Subcutaneous abdominal adipose tissue (tissue), 5 donors: ENCODE measurements around the gene GEMIN7.
A peak's percentile ranks its signal among the peaks of the same experiment; 100 is the strongest.

Source experiments
- H3K27ac ChIP-seq: one replicate; pipeline ENCODE4 v1.7.0; 2013; ENCODE audit warnings: low read depth, mild to moderate bottlenecking, inconsistent platforms, low read length, moderate library complexity
- H3K27me3 ChIP-seq, 5 donors: one replicate each; pipeline ENCODE4 v1.7.0; 2013; ENCODE audit warnings: low read length in 5 of 5, inconsistent platforms in 1 of 5; ENCODE audit not compliant: control insufficient read depth in 5 of 5, insufficient read depth in 4 of 5
- H3K36me3 ChIP-seq, 5 donors: one replicate each; pipeline ENCODE4 v1.7.0; 2013; ENCODE audit warnings: low read length in 5 of 5; ENCODE audit not compliant: control insufficient read depth in 5 of 5, insufficient read depth in 5 of 5
- H3K4me1 ChIP-seq, 5 donors: one replicate each; pipeline ENCODE4 v1.7.0; 2013; ENCODE audit warnings: low read length in 5 of 5, mild to moderate bottlenecking in 3 of 5, moderate library complexity in 1 of 5; ENCODE audit not compliant: control insufficient read depth in 5 of 5, insufficient read depth in 5 of 5
- H3K4me3 ChIP-seq, 5 donors: one replicate each; pipeline ENCODE4 v1.7.0; 2013; ENCODE audit warnings: low read length in 5 of 5, low read depth in 1 of 5
- H3K9ac ChIP-seq, 5 donors: one replicate each; pipeline ENCODE4 v1.7.0; 2013; ENCODE audit warnings: low read length in 5 of 5, mild to moderate bottlenecking in 4 of 5, moderate library complexity in 3 of 5
- H3K9me3 ChIP-seq, 5 donors: one replicate each; pipeline ENCODE4 v1.7.0; 2013; ENCODE audit warnings: low read length in 5 of 5; ENCODE audit not compliant: control insufficient read depth in 5 of 5
- donor health status: healthy.
- donor health status: healthy.
- donor health status: healthy.
- donor health status: healthy.
- donor health status: healthy.

GEMIN7 gene

DNA sequence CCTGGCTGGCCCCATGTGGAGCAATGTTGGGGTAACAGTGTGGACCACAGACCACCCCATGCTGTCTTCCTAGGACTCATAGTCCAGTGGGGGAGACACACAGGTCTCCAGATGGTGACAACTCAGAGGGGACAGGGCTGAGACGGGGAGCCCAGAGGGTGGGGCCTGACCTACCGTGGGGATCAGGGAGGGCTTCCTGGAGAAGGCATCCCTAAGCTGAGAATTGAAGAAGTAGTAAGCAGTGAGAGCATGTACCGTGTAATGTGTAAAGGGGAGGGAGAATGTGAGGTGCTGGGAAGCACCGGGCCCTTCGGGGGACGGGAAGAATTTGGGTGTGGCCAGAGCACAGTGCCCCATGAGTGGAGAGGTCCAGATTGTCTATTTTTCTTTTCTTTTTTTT is 45.0 kb downstream of the GEMIN7 start:
- no peak overlapping the region for H3K27ac ChIP-seq

DNA sequence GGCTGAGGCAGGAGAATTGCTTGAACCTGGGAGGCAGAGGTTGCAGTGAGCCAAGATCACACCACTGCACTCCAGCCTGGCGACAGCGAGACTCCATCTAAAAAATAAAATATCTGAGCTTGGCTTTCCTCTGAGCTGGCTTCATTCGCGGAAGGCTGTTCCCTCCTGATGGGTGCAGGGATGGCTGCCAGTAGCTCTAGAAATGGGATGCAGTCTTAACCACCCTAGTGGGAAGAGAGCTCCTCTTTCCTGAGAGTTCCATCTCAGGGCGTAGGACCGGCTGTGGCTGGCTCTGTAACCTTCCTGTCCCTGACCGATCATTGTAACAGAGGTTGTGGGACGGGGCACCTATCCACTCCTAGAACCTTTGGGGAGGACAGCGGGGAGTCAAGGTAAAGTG is 46.3 kb downstream of the GEMIN7 start:
- H3K36me3 ChIP-seq: peaks cover 0 to 5% (median 3%) of the 10 kb centered on the region in 5 donors
- H3K27me3 ChIP-seq: no peaks in the 10 kb centered on the region
- H3K9ac ChIP-seq: no peak overlapping the region
- H3K4me3 ChIP-seq: no peak overlapping the region
- no peak overlapping the region for H3K27ac ChIP-seq
- no peaks in the 10 kb centered on the region for H3K9me3 ChIP-seq
- peaks cover 0 to 12% (median 6%) of the 10 kb centered on the region in 5 donors for H3K4me1 ChIP-seq

More for the DNA sequence above, 45.0 kb downstream of the GEMIN7 start:
- Histone ChIP-seq H3K27me3 (no peaks in the 10 kb centered on the region), H3K9me3 (no peaks in the 10 kb centered on the region), H3K4me1 (peaks cover 0 to 12% (median 6%) of the 10 kb centered on the region in 5 donors), H3K36me3 (peaks cover 0 to 4% (median 3%) of the 10 kb centered on the region in 5 donors), H3K9ac (no peak overlapping the region), H3K4me3 (no peak overlapping the region)

DNA sequence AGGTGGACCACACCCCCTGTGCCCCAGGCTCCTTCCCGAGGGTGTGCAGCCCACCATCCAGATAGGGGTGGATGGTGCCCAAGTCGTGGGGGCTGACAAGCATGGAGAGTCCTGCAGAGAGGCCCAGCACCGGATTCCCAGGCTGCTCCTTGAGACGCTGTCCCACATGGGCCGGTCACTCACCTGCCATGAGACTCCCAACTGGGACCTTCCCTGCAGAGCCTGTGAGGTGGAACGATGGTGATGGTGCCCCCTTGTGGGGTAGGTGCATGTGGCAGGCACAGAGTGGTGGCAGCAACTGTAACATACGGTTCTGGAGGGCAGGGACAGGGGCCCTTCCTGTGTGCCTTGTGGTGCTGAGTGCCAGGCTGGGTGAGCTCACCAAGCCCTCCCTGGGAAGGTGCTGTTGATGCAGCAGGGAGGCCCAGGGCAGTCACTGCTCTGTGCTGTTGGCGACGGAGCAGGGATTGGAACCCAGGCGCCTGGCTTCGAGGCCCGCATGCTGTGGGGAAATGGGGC is 47.0 kb downstream of the GEMIN7 start:
- Histone ChIP-seq H3K9me3 (no peaks in the 10 kb centered on the region), H3K27ac (no peak overlapping the region), H3K4me3 (no peak overlapping the region), H3K36me3 (peaks cover 0 to 5% (median 3%) of the 10 kb centered on the region in 5 donors), H3K4me1 (peaks cover 0 to 12% (median 6%) of the 10 kb centered on the region in 5 donors), H3K27me3 (no peaks in the 10 kb centered on the region), H3K9ac (no peak overlapping the region)

DNA sequence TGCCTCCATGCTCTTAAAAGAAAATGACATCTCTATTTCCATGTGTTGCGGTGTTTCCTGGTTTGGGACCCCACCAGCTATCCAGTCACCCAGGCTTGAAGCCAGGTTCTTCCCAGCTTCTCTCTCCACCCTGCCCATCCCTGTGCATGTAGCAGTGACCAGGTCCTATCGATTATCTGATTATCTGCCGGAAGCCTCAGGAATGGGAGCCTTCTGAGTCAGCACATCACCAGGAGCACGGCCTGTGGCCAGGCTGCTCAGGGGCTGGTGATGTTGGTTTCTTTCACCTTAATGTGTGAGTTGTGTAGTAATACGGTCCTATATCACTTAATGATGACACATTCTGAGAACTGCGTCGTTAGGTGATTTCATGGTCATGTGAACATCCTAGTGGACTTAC is 47.6 kb downstream of the GEMIN7 start:
- Histone ChIP-seq H3K27me3 (no peaks in the 10 kb centered on the region), H3K9me3 (no peaks in the 10 kb centered on the region), H3K4me3 (no peak overlapping the region), H3K36me3 (peaks cover 0 to 5% (median 3%) of the 10 kb centered on the region in 5 donors), H3K27ac (no peak overlapping the region), H3K4me1 (peaks cover 0 to 12% (median 6%) of the 10 kb centered on the region in 5 donors), H3K9ac (peak overlapping the region in 1 of 5 donors; percentile 23)

DNA sequence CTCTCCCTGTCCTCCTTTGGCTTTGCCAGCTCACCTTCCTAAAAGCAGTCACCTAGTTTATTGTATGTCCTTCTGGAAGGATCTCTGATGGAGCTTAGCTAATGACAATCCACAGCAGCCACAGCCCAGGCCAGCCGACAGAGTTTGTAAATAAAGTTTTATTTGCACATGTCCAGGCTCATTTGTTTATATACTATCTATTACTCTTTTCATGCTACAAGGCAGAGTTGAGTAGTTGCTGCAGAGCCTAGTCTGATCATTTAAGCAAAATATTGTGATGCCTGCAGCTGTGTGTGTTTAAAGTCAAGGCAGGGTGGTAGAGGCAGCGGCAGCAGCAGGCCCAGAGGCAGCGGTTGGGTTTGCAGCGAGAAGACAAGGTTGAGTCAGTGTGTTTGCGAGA is 49.1 kb downstream of the GEMIN7 start:
- Histone ChIP-seq H3K9me3 (no peaks in the 10 kb centered on the region), H3K4me3 (no peak overlapping the region), H3K9ac (no peak overlapping the region), H3K27me3 (no peaks in the 10 kb centered on the region), H3K27ac (no peak overlapping the region), H3K4me1 (peaks cover 0 to 12% (median 6%) of the 10 kb centered on the region in 5 donors), H3K36me3 (peaks cover 0 to 5% (median 3%) of the 10 kb centered on the region in 5 donors)

DNA sequence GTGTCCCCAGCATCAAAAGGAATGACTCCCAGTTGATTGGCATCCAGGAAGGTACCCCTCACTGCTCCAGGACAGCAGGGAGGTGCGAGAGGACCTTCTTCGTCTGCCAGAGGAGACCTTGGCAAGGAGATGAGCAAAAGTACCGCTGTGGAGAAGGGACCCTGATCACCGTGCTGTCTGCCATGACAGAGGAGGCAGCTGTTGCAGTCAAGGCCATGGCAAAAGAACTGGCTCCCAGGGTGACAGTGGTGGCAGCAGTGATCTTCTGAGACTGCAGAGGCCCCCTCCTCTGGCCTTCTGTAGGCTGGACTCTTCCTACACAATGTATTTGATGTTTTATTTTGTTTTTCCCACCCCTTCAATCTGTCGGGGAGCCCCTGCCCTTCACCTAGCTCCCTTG is 49.7 kb downstream of the GEMIN7 start:
- Histone ChIP-seq H3K9me3 (no peaks in the 10 kb centered on the region), H3K27me3 (no peaks in the 10 kb centered on the region), H3K9ac (no peak overlapping the region), H3K4me1 (peaks cover 0 to 6% (median under 1%) of the 10 kb centered on the region in 5 donors), H3K27ac (no peak overlapping the region), H3K36me3 (peaks cover 0 to 5% (median 3%) of the 10 kb centered on the region in 5 donors), H3K4me3 (no peak overlapping the region)

DNA sequence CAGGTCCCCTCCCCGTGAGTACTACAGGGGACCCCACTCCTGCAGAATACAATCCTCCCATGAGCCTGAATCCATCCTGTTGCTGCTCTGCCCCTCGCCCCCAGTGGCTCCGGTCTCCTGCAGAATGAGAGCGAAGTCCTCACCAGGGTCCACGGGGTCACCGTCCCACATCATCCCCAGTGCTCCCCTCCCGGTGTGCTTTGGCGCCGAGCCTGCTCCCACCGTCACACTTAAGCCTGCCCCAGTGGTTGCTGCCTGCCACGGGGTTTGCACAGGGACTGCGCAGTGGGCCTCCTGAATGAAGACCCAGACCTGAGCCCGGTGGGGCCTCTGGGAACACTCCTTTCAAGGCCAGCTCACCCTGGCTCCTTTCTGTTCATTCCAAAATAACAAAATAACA is 51.2 kb downstream of the GEMIN7 start:
- no peak overlapping the region for H3K9ac ChIP-seq
- H3K36me3 ChIP-seq: peaks cover 0 to 5% (median 2%) of the 10 kb centered on the region in 5 donors
- no peak overlapping the region for H3K27ac ChIP-seq
- no peaks in the 10 kb centered on the region for H3K9me3 ChIP-seq
- H3K4me1 ChIP-seq: peaks cover 0 to 5% (median 0%) of the 10 kb centered on the region in 5 donors
- H3K4me3 ChIP-seq: no peak overlapping the region
- no peaks in the 10 kb centered on the region for H3K27me3 ChIP-seq

DNA sequence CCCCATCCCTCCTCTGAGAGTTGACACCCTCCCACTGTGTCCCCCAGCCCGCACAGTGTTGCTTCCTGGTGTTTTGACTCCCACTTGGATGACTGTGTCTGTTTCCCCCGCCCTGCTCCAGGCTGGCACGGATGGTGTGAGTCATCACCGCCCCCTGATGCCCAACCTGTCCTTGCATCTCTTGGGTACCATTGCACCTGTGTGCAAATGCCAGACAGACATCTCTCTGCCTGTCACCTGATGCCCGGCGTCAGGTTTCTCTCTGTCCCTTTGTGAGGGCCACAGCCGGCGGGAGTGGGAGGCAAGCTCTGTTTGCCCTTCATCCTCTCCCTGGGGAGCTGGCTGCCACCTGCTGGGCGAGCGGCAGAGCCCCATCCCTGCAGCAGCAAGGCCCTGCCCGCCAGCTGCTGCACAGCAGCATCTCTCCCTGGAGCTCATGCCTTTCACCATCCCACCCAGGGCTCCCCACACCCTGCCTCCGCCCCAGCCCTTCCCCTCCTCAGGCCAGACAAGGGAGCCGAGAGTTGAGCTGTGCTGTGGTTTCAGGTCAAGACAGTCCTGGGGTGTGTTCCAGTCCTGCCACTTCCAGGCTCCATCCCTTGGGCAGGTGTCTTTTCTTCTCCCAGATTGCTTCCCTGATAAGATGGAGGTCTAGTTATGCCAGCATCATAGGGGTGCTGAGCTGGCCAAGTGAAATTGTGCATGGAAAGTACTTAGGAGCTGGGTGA is 52.0 kb downstream of the GEMIN7 start:
- H3K9me3 ChIP-seq: no peaks in the 10 kb centered on the region
- H3K27ac ChIP-seq: no peak overlapping the region
- H3K4me3 ChIP-seq: no peak overlapping the region
- H3K9ac ChIP-seq: no peak overlapping the region
- peaks cover 0 to 5% (median 2%) of the 10 kb centered on the region in 5 donors for H3K36me3 ChIP-seq
- no peaks in the 10 kb centered on the region for H3K27me3 ChIP-seq
- H3K4me1 ChIP-seq: peaks cover 0 to 1% (median 0%) of the 10 kb centered on the region in 5 donors

DNA sequence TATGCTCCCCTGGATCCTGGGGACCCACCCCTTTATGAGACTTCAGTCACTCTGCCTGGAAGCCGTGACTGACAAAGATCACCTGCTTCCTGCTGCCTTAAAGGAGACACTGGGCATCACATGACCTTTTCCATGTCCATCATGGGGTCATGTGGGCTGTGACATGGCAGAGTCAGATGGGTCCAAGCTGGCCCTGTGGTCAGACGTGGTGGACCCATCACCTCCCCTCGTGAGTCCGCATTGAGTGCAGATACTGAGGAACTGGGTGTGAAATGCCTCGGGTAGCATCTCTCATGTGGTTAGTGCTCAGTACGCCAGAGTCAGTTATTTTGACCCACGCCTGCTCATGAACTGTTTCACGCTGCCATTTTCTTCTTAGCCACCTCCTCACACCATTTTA is 54.6 kb downstream of the GEMIN7 start:
- Histone ChIP-seq H3K9me3 (no peaks in the 10 kb centered on the region), H3K4me3 (no peak overlapping the region), H3K27me3 (no peaks in the 10 kb centered on the region), H3K27ac (no peak overlapping the region), H3K9ac (no peak overlapping the region), H3K4me1 (peaks cover 0 to 12% (median 8%) of the 10 kb centered on the region in 5 donors), H3K36me3 (peaks cover 0 to 5% (median 2%) of the 10 kb centered on the region in 5 donors)

DNA sequence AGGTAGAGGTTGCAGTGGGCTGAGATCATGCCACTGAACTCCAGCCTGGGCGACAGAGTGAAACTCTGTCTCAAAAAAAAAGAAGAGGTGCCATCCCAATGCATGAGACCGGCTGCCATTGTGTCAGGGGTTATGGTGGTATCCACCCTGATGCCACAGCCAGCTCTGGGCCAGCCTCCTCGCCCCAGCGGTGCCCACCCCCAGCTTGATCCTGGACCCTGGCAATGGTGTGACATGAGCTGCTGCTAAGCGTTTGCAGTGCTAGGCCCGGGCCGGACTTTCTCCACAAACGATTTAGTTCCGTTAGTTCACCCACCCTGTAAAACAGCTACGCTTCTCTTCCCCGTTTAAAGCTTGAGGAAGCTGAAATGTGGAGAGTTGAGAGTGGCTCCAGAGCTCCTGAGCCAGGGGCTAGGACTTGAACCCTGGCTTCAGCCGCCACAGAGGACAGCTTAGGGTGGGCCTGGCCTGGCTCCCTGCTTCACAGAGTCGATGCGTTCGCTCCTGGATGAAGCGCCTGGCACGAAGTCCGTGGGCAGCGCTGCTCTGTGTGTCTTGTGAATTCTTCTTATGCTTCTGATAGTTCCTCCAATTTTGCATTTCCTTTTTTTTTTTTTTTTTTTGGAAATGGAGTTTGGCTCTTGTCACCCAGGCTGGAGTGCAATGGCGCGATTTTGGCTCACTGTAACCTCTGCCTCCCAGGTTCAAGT is 56.3 kb downstream of the GEMIN7 start:
- no peaks in the 10 kb centered on the region for H3K9me3 ChIP-seq
- H3K4me1 ChIP-seq: peaks cover 0 to 12% (median 8%) of the 10 kb centered on the region in 5 donors
- H3K36me3 ChIP-seq: peaks cover 0 to 2% (median 0%) of the 10 kb centered on the region in 5 donors
- H3K4me3 ChIP-seq: no peak overlapping the region
- H3K27me3 ChIP-seq: no peaks in the 10 kb centered on the region
- H3K27ac ChIP-seq: no peak overlapping the region
- no peak overlapping the region for H3K9ac ChIP-seq
